ENCODE measurements around the gene SEMA4D.
"Not testable (repeated sequence)": the region's sequence is repeated elsewhere in the genome, so short reads cannot be mapped to it uniquely, and the experiment has no call there.

The SEMA4D gene

GRCh38 chr9:89343812-89344211, 154.1 kb downstream of the SEMA4D start:
- not testable (repeated sequence) for H3K9ac ChIP-seq (ENCODE audit: low read depth, low read length, poor library complexity); H3K4me3 ChIP-seq (ENCODE audit: low read length in 2 of 2); H2AFZ ChIP-seq (ENCODE audit: low read length); H3K18ac ChIP-seq (ENCODE audit: low read length); H2BK12ac ChIP-seq (ENCODE audit: low read length); H3K4ac ChIP-seq (ENCODE audit: low read length); H2BK120ac ChIP-seq (ENCODE audit: low read depth, low read length); H3K23ac ChIP-seq (ENCODE audit: low read depth, low read length, poor library complexity); H2AK5ac ChIP-seq (ENCODE audit: low read depth, low read length); H2BK5ac ChIP-seq (ENCODE audit: low read length); H4K8ac ChIP-seq (ENCODE audit: low read depth, low read length); H2BK15ac ChIP-seq (ENCODE audit: low read length); H3K4me1 ChIP-seq (ENCODE audit: control insufficient read depth in 2 of 2, insufficient read depth in 1 of 2, low read depth in 1 of 2, low read length in 2 of 2); H3K14ac ChIP-seq (ENCODE audit: low read length); H3K27ac ChIP-seq (replicated peaks; ENCODE audit: low read length); H3K79me1 ChIP-seq (ENCODE audit: low read depth, low read length); H3K27me3 ChIP-seq (ENCODE audit: control insufficient read depth in 3 of 3, insufficient read depth in 3 of 3, low read depth in 1 of 3, low read length in 3 of 3); H4K91ac ChIP-seq (ENCODE audit: low read depth, low read length, poor library complexity); H3K4me2 ChIP-seq (ENCODE audit: insufficient read depth, low read length, poor library complexity, severe bottlenecking); DNase-seq (ENCODE audit: low spot score)
- no CpG with 5 or more reads among the region's 7 CpGs for WGBS, 2 donors (ENCODE audit: extremely low coverage in 2 of 2, insufficient read length in 2 of 2, insufficient replicate concordance in 1 of 2)
- peaks cover 0 to 23% of the 10 kb centered on the region in 2 donors for H3K9me3 ChIP-seq (replicated peaks in 1 of 2; ENCODE audit: control insufficient read depth in 2 of 2, insufficient read depth in 1 of 2, low read depth in 1 of 2, low read length in 2 of 2)
- peaks cover 39 to 100% of the 10 kb centered on the region in 2 donors for H3K36me3 ChIP-seq (replicated peaks in 1 of 2; ENCODE audit: control insufficient read depth in 2 of 2, insufficient read depth in 2 of 2, low read length in 2 of 2)

- H4K91ac ChIP-seq (ENCODE audit: low read depth, low read length, poor library complexity): no peak overlapping the region
- no peak overlapping the region for H2AFZ ChIP-seq (ENCODE audit: low read length)
- H3K27me3 ChIP-seq (ENCODE audit: control insufficient read depth in 3 of 3, insufficient read depth in 3 of 3, low read depth in 1 of 3, low read length in 3 of 3): no peaks in the 10 kb centered on the region
- no peak overlapping the region for H3K4ac ChIP-seq (ENCODE audit: low read length)
- no peak overlapping the region for H3K14ac ChIP-seq (ENCODE audit: low read length)
- no peak overlapping the region for H3K9ac ChIP-seq (ENCODE audit: low read depth, low read length, poor library complexity)
- H3K27ac ChIP-seq (replicated peaks; ENCODE audit: low read length): no peak overlapping the region
- no peaks in the 10 kb centered on the region for H3K79me1 ChIP-seq (ENCODE audit: low read depth, low read length)
- no peak overlapping the region for H2AK5ac ChIP-seq (ENCODE audit: low read depth, low read length)
- H3K4me1 ChIP-seq (ENCODE audit: control insufficient read depth in 2 of 2, insufficient read depth in 1 of 2, low read depth in 1 of 2, low read length in 2 of 2): no peaks in the 10 kb centered on the region
- no peak overlapping the region for H3K23ac ChIP-seq (ENCODE audit: low read depth, low read length, poor library complexity)
- WGBS, 2 donors (ENCODE audit: extremely low coverage in 2 of 2, insufficient read length in 2 of 2, insufficient replicate concordance in 1 of 2): no CpG with 5 or more reads among the region's 1 CpG
- no peak overlapping the region for H3K4me3 ChIP-seq (ENCODE audit: low read length in 2 of 2)
- no peak overlapping the region for H2BK5ac ChIP-seq (ENCODE audit: low read length)
- H3K9me3 ChIP-seq (replicated peaks in 1 of 2; ENCODE audit: control insufficient read depth in 2 of 2, insufficient read depth in 1 of 2, low read depth in 1 of 2, low read length in 2 of 2): peaks cover 0 to 23% of the 10 kb centered on the region in 2 donors
- peaks cover 33 to 100% of the 10 kb centered on the region in 2 donors for H3K36me3 ChIP-seq (replicated peaks in 1 of 2; ENCODE audit: control insufficient read depth in 2 of 2, insufficient read depth in 2 of 2, low read length in 2 of 2)
- H2BK120ac ChIP-seq (ENCODE audit: low read depth, low read length): no peak overlapping the region
- no peak overlapping the region for H4K8ac ChIP-seq (ENCODE audit: low read depth, low read length)
- H2BK15ac ChIP-seq (ENCODE audit: low read length): no peak overlapping the region
- no peak for DNase-seq (ENCODE audit: low spot score)
- no peak overlapping the region for H2BK12ac ChIP-seq (ENCODE audit: low read length)
- no peak overlapping the region for H3K18ac ChIP-seq (ENCODE audit: low read length)
- no peak overlapping the region for H3K4me2 ChIP-seq (ENCODE audit: insufficient read depth, low read length, poor library complexity, severe bottlenecking)
These were observed 155.0 kb downstream of the SEMA4D start for GRCh38 chr9:89342948-89343347.

DNA sequence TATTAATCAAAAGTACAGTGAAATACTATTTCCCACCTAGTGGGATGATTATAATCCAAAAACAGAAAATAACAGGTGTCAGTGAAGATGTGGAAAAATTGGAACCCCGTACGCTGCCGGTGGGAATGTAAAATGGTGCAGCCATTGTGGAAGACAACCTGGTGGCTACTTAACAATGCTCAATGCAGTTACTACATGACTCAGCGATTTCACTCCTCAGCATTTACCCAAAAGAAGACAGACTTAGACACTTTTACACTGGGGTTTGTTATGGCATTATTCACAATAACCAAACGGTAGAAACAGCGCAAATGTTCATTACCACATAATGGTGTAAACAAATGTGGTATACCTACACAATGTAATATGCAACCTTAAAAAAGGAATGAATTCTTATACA, 155.7 kb downstream of the SEMA4D start:
- Histone ChIP-seq H3K9me3 (replicated peaks in 1 of 2; ENCODE audit: control insufficient read depth in 2 of 2, insufficient read depth in 1 of 2, low read depth in 1 of 2, low read length in 2 of 2) (peaks cover 0 to 23% of the 10 kb centered on the region in 2 donors), H3K27me3 (ENCODE audit: control insufficient read depth in 3 of 3, insufficient read depth in 3 of 3, low read depth in 1 of 3, low read length in 3 of 3) (no peaks in the 10 kb centered on the region), H3K4me3 (ENCODE audit: low read length in 2 of 2) (no peak overlapping the region), H3K36me3 (replicated peaks in 1 of 2; ENCODE audit: control insufficient read depth in 2 of 2, insufficient read depth in 2 of 2, low read length in 2 of 2) (peaks cover 35 to 100% of the 10 kb centered on the region in 2 donors), H3K79me1 (ENCODE audit: low read depth, low read length) (no peaks in the 10 kb centered on the region), H3K14ac (ENCODE audit: low read length) (no peak overlapping the region), H4K8ac (ENCODE audit: low read depth, low read length) (no peak overlapping the region), H3K4ac (ENCODE audit: low read length) (no peak overlapping the region), H2BK12ac (ENCODE audit: low read length) (no peak overlapping the region), H2AFZ (ENCODE audit: low read length) (no peak overlapping the region), H2BK120ac (ENCODE audit: low read depth, low read length) (no peak overlapping the region), H2BK5ac (ENCODE audit: low read length) (no peak overlapping the region), H2BK15ac (ENCODE audit: low read length) (no peak overlapping the region), H3K18ac (ENCODE audit: low read length) (no peak overlapping the region), H3K4me2 (ENCODE audit: insufficient read depth, low read length, poor library complexity, severe bottlenecking) (no peak overlapping the region), H3K23ac (ENCODE audit: low read depth, low read length, poor library complexity) (no peak overlapping the region), H3K27ac (replicated peaks; ENCODE audit: low read length) (no peak overlapping the region), H3K4me1 (ENCODE audit: control insufficient read depth in 2 of 2, insufficient read depth in 1 of 2, low read depth in 1 of 2, low read length in 2 of 2) (no peaks in the 10 kb centered on the region), H4K91ac (ENCODE audit: low read depth, low read length, poor library complexity) (no peak overlapping the region), H3K9ac (ENCODE audit: low read depth, low read length, poor library complexity) (no peak overlapping the region), H2AK5ac (ENCODE audit: low read depth, low read length) (no peak overlapping the region)
- no peak for DNase-seq (ENCODE audit: low spot score)
- no CpG with 5 or more reads among the region's 6 CpGs for WGBS, 2 donors (ENCODE audit: extremely low coverage in 2 of 2, insufficient read length in 2 of 2, insufficient replicate concordance in 1 of 2)

DNA sequence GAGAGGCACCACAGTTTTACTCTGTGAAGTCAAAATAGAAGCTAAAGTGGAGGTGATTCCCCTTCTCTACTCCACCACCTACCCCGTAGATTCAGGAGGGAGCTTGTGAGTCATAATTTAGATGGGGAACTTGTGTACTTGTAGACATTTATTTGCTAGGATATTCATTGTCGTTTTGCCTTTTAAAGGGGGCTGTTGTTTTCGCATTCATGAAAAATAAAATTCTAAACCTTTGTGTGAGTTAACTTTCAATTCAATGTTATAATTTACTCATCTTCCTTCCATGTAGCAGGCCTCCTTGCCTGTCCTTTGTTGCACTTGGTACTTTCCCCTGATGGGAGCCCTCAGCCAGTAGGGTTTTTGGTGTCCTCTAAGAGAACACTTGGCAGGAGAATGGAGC, 157.6 kb downstream of the SEMA4D start:
- Histone ChIP-seq H3K4ac (ENCODE audit: low read length) (no peak overlapping the region), H2AFZ (ENCODE audit: low read length) (no peak overlapping the region), H3K79me1 (ENCODE audit: low read depth, low read length) (no peaks in the 10 kb centered on the region), H3K27ac (replicated peaks; ENCODE audit: low read length) (no peak overlapping the region), H2BK120ac (ENCODE audit: low read depth, low read length) (no peak overlapping the region), H3K9ac (ENCODE audit: low read depth, low read length, poor library complexity) (no peak overlapping the region), H3K18ac (ENCODE audit: low read length) (no peak overlapping the region), H4K91ac (ENCODE audit: low read depth, low read length, poor library complexity) (no peak overlapping the region), H3K14ac (ENCODE audit: low read length) (no peak overlapping the region), H3K4me3 (ENCODE audit: low read length in 2 of 2) (no peak overlapping the region), H3K4me2 (ENCODE audit: insufficient read depth, low read length, poor library complexity, severe bottlenecking) (no peak overlapping the region), H3K4me1 (ENCODE audit: control insufficient read depth in 2 of 2, insufficient read depth in 1 of 2, low read depth in 1 of 2, low read length in 2 of 2) (no peaks in the 10 kb centered on the region), H3K9me3 (replicated peaks in 1 of 2; ENCODE audit: control insufficient read depth in 2 of 2, insufficient read depth in 1 of 2, low read depth in 1 of 2, low read length in 2 of 2) (peaks cover 0 to 23% of the 10 kb centered on the region in 2 donors), H3K27me3 (ENCODE audit: control insufficient read depth in 3 of 3, insufficient read depth in 3 of 3, low read depth in 1 of 3, low read length in 3 of 3) (no peaks in the 10 kb centered on the region), H2AK5ac (ENCODE audit: low read depth, low read length) (no peak overlapping the region), H2BK12ac (ENCODE audit: low read length) (no peak overlapping the region), H2BK15ac (ENCODE audit: low read length) (no peak overlapping the region), H2BK5ac (ENCODE audit: low read length) (no peak overlapping the region), H3K23ac (ENCODE audit: low read depth, low read length, poor library complexity) (no peak overlapping the region), H3K36me3 (replicated peaks in 1 of 2; ENCODE audit: control insufficient read depth in 2 of 2, insufficient read depth in 2 of 2, low read length in 2 of 2) (peaks cover 24 to 98% of the 10 kb centered on the region in 2 donors), H4K8ac (ENCODE audit: low read depth, low read length) (no peak overlapping the region)
- DNase-seq (ENCODE audit: low spot score): no peak
- no CpG with 5 or more reads among the region's 3 CpGs for WGBS, 2 donors (ENCODE audit: extremely low coverage in 2 of 2, insufficient read length in 2 of 2, insufficient replicate concordance in 1 of 2)

Data from neuronal stem cell (in vitro differentiated cells).